HUES6 (cell line): ENCODE results near the gene C3orf62.

Source experiments
- H3K27ac ChIP-seq: 2 replicates; pipeline ENCODE4 v1.7.0; 2013; ENCODE audit warnings: low read depth, mild to moderate bottlenecking, low read length, inconsistent platforms
- H3K27me3 ChIP-seq: 2 replicates; pipeline ENCODE4 v1.6.1; 2013; ENCODE audit warnings: low read length; ENCODE audit not compliant: control insufficient read depth, insufficient read depth
- H3K36me3 ChIP-seq: 2 replicates; pipeline ENCODE4 v1.6.1; 2013; ENCODE audit warnings: low read length; ENCODE audit not compliant: control insufficient read depth, insufficient read depth
- H3K4me1 ChIP-seq: 2 replicates; pipeline ENCODE4 v1.6.1; 2013; ENCODE audit warnings: low read length; ENCODE audit not compliant: control insufficient read depth, insufficient read depth
- H3K4me3 ChIP-seq: 2 replicates; pipeline ENCODE4 v1.5.1; 2013; ENCODE audit warnings: low read depth, low read length
- H3K9ac ChIP-seq: one replicate; pipeline ENCODE4 v1.6.1; 2013; ENCODE audit warnings: mild to moderate bottlenecking, low read length
- H3K9me3 ChIP-seq: 2 replicates; pipeline ENCODE4 v1.6.1; 2013; ENCODE audit warnings: low read depth, low read length; ENCODE audit not compliant: control insufficient read depth, insufficient read depth

The C3orf62 gene

DNA sequence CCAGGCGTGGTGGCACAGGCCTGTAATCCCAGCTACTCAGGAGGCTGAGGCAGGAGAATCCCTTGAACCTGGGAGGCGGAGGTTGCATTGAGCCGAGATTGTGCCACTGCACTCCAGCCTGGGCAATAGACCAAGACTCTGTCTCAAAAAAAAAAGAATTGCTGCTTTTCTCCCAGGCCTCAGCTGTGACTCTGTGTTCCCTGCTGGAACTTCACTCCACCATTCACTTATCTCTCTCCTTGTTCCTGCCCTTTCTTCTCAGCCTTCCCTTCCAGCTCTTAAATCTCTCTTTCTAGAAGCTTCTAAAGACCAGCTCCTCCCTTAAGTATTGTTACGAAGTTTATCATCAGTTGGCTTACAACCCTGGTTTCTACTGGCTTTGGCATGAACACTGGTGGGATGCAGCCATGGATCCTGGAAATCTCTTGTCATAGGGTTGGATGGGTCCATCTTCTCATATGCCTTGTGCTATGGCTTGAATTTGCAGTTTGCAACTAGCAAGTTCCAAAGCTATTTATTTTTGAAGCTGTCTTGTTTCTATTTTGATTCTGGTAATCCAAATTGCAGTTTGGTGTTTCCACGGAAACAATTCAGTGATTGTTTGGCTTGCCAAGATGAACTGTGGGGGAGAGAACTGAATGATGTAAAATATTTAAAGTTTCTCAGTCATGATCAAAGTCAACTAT is 10.5 kb downstream of the C3orf62 start:
- H3K27ac ChIP-seq = no peak overlapping the region
- no peaks in the 10 kb centered on the region for H3K9me3 ChIP-seq
- H3K27me3 ChIP-seq = no peaks in the 10 kb centered on the region
- no peak overlapping the region for H3K4me3 ChIP-seq
- no peaks in the 10 kb centered on the region for H3K4me1 ChIP-seq
- no peak overlapping the region for H3K9ac ChIP-seq
- H3K36me3 ChIP-seq = no peaks in the 10 kb centered on the region

DNA sequence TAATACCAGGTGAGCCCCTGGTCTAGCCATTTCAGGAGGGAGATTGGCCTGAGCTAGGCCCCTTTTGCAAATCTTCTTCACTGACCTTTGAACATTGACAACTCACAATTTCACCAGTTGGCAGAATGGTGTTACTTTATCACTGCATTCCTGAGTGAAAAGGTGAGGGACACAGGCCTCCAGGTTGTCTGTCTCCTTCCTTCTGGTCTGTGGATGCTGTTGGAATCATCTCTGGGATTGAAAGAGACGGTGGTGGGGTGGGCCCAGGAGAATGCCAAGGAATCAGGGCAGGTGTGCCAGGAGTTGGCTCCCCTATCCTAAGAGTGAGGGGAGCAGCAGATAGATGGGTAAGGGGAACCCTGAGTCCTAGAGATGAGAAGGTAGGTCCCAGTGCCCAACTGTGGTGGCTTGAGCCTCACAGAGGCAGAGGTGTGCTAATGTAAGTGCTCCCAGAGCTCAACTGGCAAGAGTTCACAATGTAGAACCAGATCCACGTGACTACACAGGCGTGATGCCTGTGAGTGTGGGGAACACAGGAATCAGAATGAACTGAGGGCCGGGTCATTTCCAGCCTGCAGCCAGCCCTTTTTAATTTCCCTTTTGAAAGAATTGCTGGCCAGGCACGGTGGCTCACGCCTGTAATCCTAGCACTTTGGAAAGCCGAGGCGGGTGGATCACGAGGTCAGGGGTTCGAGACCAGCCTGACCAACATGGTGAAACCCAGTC is 11.2 kb downstream of the C3orf62 start:
- Histone ChIP-seq H3K4me3 (no peak overlapping the region), H3K9ac (no peak overlapping the region), H3K27me3 (no peaks in the 10 kb centered on the region), H3K27ac (no peak overlapping the region), H3K36me3 (no peaks in the 10 kb centered on the region), H3K4me1 (no peaks in the 10 kb centered on the region), H3K9me3 (no peaks in the 10 kb centered on the region)

DNA sequence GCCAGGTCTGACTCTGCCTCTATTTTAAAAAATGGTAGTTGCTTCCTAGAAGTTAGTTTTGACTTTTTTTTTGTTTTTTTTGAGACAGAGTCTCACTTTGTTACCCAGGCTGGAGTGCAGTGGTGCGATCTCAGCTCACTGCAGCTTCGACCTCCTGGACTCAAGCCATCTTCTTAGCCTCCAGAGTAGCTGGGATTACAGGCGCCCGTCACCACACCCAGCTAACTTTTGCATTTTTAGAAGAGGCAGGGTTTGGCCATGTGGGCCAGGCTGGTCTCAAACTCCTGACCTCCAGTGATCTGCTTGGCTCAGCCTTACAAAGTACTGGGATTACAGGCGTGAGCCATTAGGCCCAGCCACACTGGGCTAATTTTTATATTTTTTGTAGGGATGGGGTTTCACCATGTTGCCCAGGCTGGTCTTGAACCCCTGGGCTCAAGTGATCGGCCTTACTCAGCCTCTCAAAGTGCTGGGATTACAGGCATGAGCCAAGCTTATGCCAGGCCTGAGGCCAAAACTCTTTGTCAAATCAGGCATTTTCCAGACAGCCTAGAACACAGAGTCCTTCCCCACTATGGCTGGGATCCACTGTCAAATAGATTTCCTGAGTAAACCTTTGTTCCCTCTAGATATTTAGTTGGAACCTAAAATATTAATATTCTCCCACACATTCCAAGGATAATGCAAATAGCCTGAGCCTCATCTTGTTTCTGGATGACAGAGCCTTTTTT is 13.7 kb downstream of the C3orf62 start:
- no peaks in the 10 kb centered on the region for H3K4me1 ChIP-seq
- H3K9me3 ChIP-seq = no peaks in the 10 kb centered on the region
- no peaks in the 10 kb centered on the region for H3K27me3 ChIP-seq
- no peak overlapping the region for H3K9ac ChIP-seq
- H3K36me3 ChIP-seq = no peaks in the 10 kb centered on the region
- no peak overlapping the region for H3K4me3 ChIP-seq
- H3K27ac ChIP-seq = no peak overlapping the region

DNA sequence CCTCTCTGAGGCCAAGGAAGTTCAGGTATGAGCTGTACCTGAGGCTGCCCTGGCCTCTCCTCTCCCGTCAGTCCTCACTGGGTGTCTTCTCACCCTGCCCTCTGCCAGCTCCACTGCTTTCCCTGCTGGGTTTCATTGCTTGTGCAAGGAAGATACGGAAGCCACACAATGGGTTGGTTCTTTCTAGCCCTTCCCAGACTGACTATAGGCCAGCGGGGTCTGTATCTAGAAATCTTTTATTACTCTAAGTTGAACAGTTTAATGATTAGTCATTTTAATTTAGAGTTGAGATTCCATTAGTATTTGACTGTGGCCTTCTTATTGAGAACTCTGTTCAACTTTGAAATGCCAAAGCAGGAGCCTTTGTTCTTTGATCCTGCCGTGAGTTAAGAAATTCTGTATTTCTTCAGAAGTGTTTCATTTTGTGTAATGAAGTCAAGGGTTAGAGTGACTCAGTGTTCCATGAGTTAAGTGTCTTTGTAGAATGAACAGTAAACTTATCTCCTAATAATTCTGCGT is 16.2 kb downstream of the C3orf62 start:
- Histone ChIP-seq H3K27me3 (no peaks in the 10 kb centered on the region), H3K27ac (no peak overlapping the region), H3K9ac (no peak overlapping the region), H3K36me3 (no peaks in the 10 kb centered on the region), H3K9me3 (no peaks in the 10 kb centered on the region), H3K4me1 (no peaks in the 10 kb centered on the region), H3K4me3 (no peak overlapping the region)

DNA sequence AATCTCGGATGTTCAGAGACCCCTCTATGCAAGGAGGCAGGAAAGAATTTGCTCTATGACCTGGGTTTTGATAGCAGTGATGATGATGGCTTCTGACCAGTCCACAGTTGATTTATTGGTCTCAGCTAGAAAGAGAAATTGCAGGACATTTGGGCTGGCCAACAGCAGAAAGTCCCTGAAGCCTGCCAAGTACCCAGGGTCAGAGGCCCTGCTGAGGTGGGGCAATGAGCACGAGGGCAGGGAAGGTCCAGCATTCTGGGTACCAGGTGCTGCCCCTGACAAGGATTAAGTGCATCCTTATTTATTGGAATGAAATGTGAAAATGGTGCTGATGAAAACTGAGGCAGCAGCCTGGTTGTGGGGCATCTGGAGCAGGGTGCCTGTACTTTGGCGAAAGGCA is 19.8 kb downstream of the C3orf62 start:
- Histone ChIP-seq H3K9ac (no peak overlapping the region), H3K27me3 (no peaks in the 10 kb centered on the region), H3K9me3 (no peaks in the 10 kb centered on the region), H3K4me3 (no peak overlapping the region), H3K4me1 (no peaks in the 10 kb centered on the region), H3K36me3 (no peaks in the 10 kb centered on the region), H3K27ac (no peak overlapping the region)

DNA sequence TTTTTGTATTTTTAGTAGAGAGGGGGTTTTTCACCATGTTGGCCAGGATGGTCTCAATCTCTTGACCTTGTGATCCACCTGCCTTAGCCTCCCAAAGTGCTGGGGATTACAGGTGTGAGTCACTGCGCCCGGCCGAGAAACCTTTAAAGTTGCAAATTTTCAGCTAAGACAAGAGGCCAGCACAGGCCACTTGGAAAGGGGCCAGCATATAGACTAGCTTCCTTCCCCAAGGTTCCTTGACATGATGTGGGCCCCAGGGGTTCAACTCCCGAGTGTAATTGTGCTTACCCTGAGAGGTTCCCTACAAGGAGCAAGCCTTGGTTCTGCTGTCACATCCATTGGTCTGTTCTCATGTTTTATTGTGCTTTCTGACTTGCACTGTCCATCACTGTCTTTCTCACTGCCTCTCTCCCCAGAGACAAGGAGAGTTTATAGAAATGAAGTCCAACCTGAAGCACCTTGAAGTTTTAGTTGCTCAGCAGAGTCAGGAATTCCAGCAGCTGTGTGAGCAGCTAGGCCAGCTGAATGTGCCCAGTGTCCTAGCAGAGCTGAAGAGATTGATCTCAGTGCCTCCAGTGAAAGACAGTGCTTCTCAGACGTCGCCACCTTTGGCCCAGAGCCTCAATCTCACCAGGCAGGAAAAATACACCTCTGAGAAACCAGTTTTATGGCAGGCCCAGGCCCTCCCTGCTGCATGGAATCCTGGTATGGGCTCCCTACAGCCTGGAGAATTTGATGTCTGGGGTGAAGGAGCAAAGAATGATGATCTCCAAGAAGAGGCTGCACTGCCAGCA is 21.1 kb downstream of the C3orf62 start:
- Histone ChIP-seq H3K36me3 (no peaks in the 10 kb centered on the region), H3K9me3 (no peaks in the 10 kb centered on the region), H3K4me3 (no peak overlapping the region), H3K27ac (no peak overlapping the region), H3K4me1 (no peaks in the 10 kb centered on the region), H3K9ac (no peak overlapping the region), H3K27me3 (no peaks in the 10 kb centered on the region)

DNA sequence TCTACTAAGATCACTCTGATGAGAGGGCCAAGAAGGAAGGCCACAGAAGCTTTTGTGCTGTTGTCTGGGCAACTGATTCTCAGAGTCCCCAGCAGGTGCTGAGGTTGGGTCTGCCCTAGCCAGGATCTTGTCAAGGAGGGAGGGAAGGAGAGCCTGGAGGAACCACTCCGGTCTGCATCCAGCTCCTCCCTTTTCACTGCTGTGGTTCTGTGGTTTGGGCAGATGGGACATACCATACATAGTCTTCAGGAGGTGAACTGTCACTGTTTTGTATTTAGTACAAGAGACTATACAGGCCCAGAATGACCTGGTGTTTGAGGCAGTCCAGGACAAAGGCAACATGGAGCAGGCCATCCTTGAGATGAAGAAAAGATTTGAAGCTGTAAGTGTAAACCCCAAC is 21.9 kb downstream of the C3orf62 start:
- H3K27ac ChIP-seq = no peak overlapping the region
- H3K4me3 ChIP-seq = no peak overlapping the region
- no peaks in the 10 kb centered on the region for H3K4me1 ChIP-seq
- no peak overlapping the region for H3K9ac ChIP-seq
- no peaks in the 10 kb centered on the region for H3K9me3 ChIP-seq
- H3K36me3 ChIP-seq = no peaks in the 10 kb centered on the region
- H3K27me3 ChIP-seq = no peaks in the 10 kb centered on the region

DNA sequence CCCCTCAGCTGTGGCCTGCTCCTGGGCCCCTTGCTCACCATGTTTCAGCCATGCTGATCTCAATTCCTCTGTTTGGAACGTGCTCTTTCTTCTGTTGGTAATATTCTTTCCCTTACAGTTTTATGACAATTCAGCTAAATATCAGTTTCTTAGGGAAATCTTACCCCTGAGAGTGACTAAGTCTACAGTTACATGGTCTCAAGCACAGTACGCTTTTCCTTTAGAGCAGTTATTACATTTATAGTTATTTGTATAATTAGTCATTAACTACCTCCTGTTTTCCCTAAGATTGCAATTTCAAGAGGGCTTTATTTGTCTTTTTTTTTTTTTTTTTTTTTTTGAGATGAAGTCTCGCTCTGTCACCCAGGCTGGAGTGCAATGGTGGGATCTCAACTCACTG is 23.5 kb downstream of the C3orf62 start:
- no peak overlapping the region for H3K9ac ChIP-seq
- no peaks in the 10 kb centered on the region for H3K36me3 ChIP-seq

DNA sequence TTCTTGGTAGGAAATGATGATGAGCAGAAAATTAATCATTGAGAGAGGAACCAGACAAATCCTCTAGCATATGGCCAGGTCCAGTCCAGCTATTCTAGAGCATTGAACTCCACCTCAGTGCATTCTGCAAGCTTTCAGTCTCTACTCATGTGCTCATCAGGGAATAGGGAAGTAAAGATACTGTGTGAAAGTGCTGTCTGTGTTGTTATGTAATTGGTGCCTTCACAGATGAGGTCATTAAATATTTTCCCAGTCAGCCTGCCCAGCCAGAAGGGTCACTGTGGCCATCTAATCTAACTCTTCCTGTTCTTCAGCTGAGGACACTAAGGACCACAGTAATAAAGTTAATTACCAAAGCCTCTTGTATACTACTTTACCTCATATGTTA is 28.2 kb downstream of the C3orf62 start:
- Histone ChIP-seq H3K27ac (no peak overlapping the region), H3K27me3 (no peaks in the 10 kb centered on the region), H3K4me3 (no peak overlapping the region), H3K9ac (no peak overlapping the region), H3K36me3 (no peaks in the 10 kb centered on the region), H3K9me3 (no peaks in the 10 kb centered on the region), H3K4me1 (no peaks in the 10 kb centered on the region)

More for the DNA sequence above, 23.5 kb downstream of the C3orf62 start:
- Histone ChIP-seq H3K4me3 (no peak overlapping the region), H3K27ac (no peak overlapping the region), H3K4me1 (no peaks in the 10 kb centered on the region), H3K9me3 (no peaks in the 10 kb centered on the region), H3K27me3 (no peaks in the 10 kb centered on the region)

DNA sequence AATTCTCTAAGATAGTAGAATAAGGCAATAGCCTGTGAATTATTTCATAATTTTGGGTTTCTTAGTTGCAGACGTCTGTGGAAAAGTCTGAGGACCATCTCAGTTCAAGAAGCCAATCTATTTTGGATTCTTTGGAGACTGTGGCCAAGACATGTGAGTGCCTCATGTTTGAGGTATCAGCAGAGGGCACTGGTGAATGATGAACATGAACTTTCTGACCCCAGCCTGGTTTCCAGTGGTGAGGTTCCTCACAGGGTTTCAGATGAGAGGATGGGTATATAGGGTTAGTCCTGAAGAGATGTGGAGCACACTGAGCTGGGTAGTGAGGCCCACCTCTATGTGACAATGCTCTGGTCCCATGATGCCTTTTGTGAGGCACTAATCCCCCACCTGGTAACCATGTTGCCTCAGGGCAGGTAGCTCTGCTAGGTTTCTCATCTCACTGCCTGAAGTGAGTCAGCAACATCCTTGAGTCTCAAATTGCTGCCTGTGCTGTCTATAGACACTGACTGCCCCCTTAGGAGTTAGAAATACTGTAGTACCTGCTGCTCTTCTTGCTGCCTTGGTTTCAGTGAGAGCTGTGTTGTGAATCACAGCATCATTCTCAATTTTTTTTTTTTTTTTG is 32.3 kb downstream of the C3orf62 start:
- Histone ChIP-seq H3K36me3 (no peaks in the 10 kb centered on the region), H3K9ac (no peak overlapping the region), H3K27ac (no peak overlapping the region), H3K9me3 (no peaks in the 10 kb centered on the region), H3K4me1 (no peaks in the 10 kb centered on the region), H3K4me3 (no peak overlapping the region), H3K27me3 (no peaks in the 10 kb centered on the region)
